ENCODE data around the gene ZNF790. TPM values are rescaled to one million over a fixed set of nuclear protein-coding genes. Genes with fewer than 3 reads are reported as not detected.
A peak's percentile ranks its signal among the peaks of the same experiment; 100 is the strongest.

Gene ZNF790
- total and polyA plus RNA-seq, 2 of the 13 experiments (the other 11 are each of a cell fraction or from before 2014, with no cell fraction given) = 1.3 to 5.3 TPM

DNA sequence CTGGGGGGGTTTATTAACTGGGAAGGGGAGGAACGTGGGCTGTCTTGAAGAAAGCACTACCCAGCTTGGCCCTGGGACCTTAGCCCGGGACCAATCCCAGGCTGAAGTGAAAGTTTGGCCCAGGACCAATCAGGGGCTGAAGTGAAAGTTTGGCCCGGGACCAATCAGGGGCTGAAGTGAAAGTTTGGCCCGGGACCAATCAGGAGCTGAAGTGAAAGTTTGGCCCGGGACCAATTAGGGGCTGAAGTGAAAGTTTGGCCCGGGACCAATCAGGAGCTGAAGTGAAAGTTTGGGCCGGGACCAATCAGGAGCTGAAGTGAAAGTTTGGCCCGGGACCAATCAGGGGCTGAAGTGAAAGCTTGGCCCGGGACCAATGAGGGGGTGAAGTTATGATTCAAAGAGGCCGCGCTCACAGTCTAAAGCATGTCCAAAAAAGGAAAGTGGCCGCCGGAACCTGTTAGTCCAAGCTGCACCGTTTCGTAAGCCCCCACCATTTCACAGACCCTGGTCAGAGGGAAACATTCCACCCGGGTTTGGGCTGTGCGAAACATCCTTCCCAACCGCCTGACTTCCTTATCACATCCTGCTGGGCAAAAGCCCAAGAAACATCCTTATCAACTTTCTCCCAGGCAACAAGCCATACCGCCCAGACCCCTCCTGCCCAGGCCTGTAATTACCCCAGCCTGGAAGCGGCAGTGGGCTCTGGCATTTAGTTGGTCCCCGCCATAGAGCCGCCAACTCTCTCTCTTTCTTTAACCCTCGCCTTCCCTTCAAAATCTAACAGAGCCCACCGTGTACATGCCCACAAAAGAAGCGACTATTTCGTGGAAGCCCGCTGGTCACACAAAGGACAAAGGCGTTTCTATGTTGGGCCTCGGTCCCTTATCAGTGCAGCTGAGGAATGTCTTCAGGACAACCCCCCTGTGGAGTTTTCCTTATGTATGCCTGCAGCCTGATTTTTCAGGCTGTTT, 66.6 kb downstream of the ZNF790 start (continued):
- TF ChIP-seq DBP (CRISPR knock-in tag; IDR thresholded peaks at IDR 0.05; ENCODE audit: not compliant biosample characterization) (no peak), ZNF264 (CRISPR knock-in tag; IDR thresholded peaks at IDR 0.05) (no peak), ZNF605 (CRISPR knock-in tag; IDR thresholded peaks at IDR 0.05) (no peak), DMAP1 (CRISPR knock-in tag; IDR thresholded peaks at IDR 0.05) (no peak), MTA1 (CRISPR knock-in tag; IDR thresholded peaks at IDR 0.05; ENCODE audit: borderline replicate concordance) (0 out of 2 replicates have a peak, but pooled peaks have one; percentile 7), RARA (CRISPR knock-in tag; IDR thresholded peaks at IDR 0.05) (no peak), RFXAP (CRISPR knock-in tag; IDR thresholded peaks at IDR 0.05; ENCODE audit: borderline replicate concordance) (no peak)
- TF ChIP-seq, protein P1, sequence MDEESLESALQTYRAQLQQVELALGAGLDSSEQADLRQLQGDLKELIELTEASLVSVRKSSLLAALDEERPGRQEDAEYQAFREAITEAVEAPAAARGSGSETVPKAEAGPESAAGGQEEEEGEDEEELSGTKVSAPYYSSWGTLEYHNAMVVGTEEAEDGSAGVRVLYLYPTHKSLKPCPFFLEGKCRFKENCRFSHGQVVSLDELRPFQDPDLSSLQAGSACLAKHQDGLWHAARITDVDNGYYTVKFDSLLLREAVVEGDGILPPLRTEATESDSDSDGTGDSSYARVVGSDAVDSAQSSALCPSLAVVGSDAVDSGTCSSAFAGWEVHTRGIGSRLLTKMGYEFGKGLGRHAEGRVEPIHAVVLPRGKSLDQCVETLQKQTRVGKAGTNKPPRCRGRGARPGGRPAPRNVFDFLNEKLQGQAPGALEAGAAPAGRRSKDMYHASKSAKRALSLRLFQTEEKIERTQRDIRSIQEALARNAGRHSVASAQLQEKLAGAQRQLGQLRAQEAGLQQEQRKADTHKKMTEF (CRISPR knock-in tag; IDR thresholded peaks at IDR 0.05) = no peak
- TF ChIP-seq, protein P2, sequence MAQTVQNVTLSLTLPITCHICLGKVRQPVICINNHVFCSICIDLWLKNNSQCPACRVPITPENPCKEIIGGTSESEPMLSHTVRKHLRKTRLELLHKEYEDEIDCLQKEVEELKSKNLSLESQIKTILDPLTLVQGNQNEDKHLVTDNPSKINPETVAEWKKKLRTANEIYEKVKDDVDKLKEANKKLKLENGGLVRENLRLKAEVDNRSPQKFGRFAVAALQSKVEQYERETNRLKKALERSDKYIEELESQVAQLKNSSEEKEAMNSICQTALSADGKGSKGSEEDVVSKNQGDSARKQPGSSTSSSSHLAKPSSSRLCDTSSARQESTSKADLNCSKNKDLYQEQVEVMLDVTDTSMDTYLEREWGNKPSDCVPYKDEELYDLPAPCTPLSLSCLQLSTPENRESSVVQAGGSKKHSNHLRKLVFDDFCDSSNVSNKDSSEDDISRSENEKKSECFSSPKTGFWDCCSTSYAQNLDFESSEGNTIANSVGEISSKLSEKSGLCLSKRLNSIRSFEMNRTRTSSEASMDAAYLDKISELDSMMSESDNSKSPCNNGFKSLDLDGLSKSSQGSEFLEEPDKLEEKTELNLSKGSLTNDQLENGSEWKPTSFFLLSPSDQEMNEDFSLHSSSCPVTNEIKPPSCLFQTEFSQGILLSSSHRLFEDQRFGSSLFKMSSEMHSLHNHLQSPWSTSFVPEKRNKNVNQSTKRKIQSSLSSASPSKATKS (CRISPR knock-in tag; IDR thresholded peaks at IDR 0.05) = no peak
- TF ChIP-seq, protein P3, sequence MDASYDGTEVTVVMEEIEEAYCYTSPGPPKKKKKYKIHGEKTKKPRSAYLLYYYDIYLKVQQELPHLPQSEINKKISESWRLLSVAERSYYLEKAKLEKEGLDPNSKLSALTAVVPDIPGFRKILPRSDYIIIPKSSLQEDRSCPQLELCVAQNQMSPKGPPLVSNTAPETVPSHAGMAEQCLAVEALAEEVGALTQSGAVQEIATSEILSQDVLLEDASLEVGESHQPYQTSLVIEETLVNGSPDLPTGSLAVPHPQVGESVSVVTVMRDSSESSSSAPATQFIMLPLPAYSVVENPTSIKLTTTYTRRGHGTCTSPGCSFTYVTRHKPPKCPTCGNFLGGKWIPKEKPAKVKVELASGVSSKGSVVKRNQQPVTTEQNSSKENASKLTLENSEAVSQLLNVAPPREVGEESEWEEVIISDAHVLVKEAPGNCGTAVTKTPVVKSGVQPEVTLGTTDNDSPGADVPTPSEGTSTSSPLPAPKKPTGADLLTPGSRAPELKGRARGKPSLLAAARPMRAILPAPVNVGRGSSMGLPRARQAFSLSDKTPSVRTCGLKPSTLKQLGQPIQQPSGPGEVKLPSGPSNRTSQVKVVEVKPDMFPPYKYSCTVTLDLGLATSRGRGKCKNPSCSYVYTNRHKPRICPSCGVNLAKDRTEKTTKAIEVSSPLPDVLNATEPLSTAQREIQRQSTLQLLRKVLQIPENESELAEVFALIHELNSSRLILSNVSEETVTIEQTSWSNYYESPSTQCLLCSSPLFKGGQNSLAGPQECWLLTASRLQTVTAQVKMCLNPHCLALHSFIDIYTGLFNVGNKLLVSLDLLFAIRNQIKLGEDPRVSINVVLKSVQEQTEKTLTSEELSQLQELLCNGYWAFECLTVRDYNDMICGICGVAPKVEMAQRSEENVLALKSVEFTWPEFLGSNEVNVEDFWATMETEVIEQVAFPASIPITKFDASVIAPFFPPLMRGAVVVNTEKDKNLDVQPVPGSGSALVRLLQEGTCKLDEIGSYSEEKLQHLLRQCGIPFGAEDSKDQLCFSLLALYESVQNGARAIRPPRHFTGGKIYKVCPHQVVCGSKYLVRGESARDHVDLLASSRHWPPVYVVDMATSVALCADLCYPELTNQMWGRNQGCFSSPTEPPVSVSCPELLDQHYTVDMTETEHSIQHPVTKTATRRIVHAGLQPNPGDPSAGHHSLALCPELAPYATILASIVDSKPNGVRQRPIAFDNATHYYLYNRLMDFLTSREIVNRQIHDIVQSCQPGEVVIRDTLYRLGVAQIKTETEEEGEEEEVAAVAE (CRISPR knock-in tag; IDR thresholded peaks at IDR 0.05; ENCODE audit: borderline replicate concordance) = peak; percentile 96
